HepG2 (cell line): Measurements from ENCODE around the gene KATNA1. TPM values are rescaled to one million over a fixed set of nuclear protein-coding genes. Genes with fewer than 3 reads are reported as not detected.

Source experiments
- BORCS8-MEF2B ChIP-seq: sonication (generic); formaldehyde crosslinking; IDR thresholded peaks from 2 replicates; pipeline ENCODE4 v1.8.0; 2022; ENCODE audit warnings: mild to moderate bottlenecking, missing genetic modification reagents
- CAMTA2 ChIP-seq: sonication (generic); formaldehyde crosslinking; IDR thresholded peaks from 2 replicates; pipeline ENCODE4 v1.4.0; 2020; ENCODE audit warnings: mild to moderate bottlenecking, missing genetic modification reagents, borderline replicate concordance
- DPF2 ChIP-seq: sonication (generic); formaldehyde crosslinking; IDR thresholded peaks from 2 replicates; pipeline ENCODE4 v1.4.0; 2020; ENCODE audit warnings: mild to moderate bottlenecking, low read depth, missing genetic modification reagents, borderline replicate concordance
- IKZF1 ChIP-seq: fragments of 450-650 bp; IDR thresholded peaks from 2 replicates; pipeline ENCODE4 v1.7.1; 2016
- KAT2B ChIP-seq: fragments of 150-350 bp; IDR thresholded peaks from 2 replicates; pipeline ENCODE4 v1.6.1; 2014; ENCODE audit warnings: low read depth, low read length, borderline replicate concordance
- KLF16 ChIP-seq, 2 experiments: sonication (generic) in 1 of 2; formaldehyde crosslinking in 1 of 2; IDR thresholded peaks; 2 replicates each; pipeline versions ENCODE4 v1.6.1 to v1.8.0; 2016 to 2023; ENCODE audit warnings: missing genetic modification reagents in 2 of 2, missing compliant biosample characterization in 1 of 2
- MLLT10 ChIP-seq: sonication (generic); formaldehyde crosslinking; IDR thresholded peaks from 2 replicates; pipeline ENCODE4 v1.4.0; 2020; ENCODE audit warnings: missing genetic modification reagents
- MYNN ChIP-seq: sonication (generic); formaldehyde crosslinking; IDR thresholded peaks from 2 replicates; pipeline ENCODE4 v1.4.0; 2020; ENCODE audit warnings: mild to moderate bottlenecking, low read depth, missing genetic modification reagents
- NFKBIZ ChIP-seq: IDR thresholded peaks from 2 replicates; pipeline ENCODE4 v1.6.1; 2018; ENCODE audit warnings: missing genetic modification reagents, missing compliant biosample characterization
- SMAD9 ChIP-seq: sonication (generic); formaldehyde crosslinking; IDR thresholded peaks from 2 replicates; pipeline ENCODE4 v1.5.1; 2020; ENCODE audit warnings: mild to moderate bottlenecking, missing genetic modification reagents
- SOX13 ChIP-seq, 3 experiments: fragments of 450-650 bp in 1 of 3; sonication (generic) in 1 of 3; formaldehyde crosslinking in 1 of 3; IDR thresholded peaks in 2 of 3; conservative IDR thresholded peaks in 1 of 3; 2 replicates each; pipeline versions ENCODE4 v1.5.0 to v1.6.1; 2016 to 2020; ENCODE audit warnings: antibody characterized with exemption in 1 of 3, mild to moderate bottlenecking in 1 of 3, missing compliant biosample characterization in 1 of 3, missing genetic modification reagents in 1 of 3, moderate library complexity in 1 of 3
- ZNF530 ChIP-seq: sonication (generic); formaldehyde crosslinking; IDR thresholded peaks from 2 replicates; pipeline ENCODE4 v1.5.0; 2020; ENCODE audit warnings: low read depth, mild to moderate bottlenecking, missing genetic modification reagents
- ZNF770 ChIP-seq: sonication (generic); formaldehyde crosslinking; IDR thresholded peaks from 2 replicates; pipeline ENCODE4 v1.5.0; 2020; ENCODE audit warnings: mild to moderate bottlenecking, missing genetic modification reagents
- polyA plus RNA-seq, 8 experiments: library from polyadenylated mRNA; depleted of rRNA in 3 of 8; stranded (reverse) in 7 of 8; unstranded in 1 of 8; fragments of >200 nt; fragmentation: Illumina TruSeq in 4 of 8; extraction: Trizol in 4 of 8; gene quantifications; 2 replicates each; pipeline versions ENCODE4 v1.2.1 to v1.2.3, GENCODE V29; 2011 to 2016; ENCODE audit warnings: low read depth in 4 of 8, missing spikeins in 1 of 8, mixed read lengths in 1 of 8; ENCODE audit not compliant: insufficient read depth in 1 of 8
- total RNA-seq, 5 experiments: library from RNA; depleted of rRNA; stranded (reverse); fragments of >200 nt; fragmentation: Illumina TruSeq; extraction: Trizol; gene quantifications; 2 replicates each; pipeline ENCODE4 v1.2.3, GENCODE V29; 2016; ENCODE audit warnings: low read depth in 1 of 5
- TF ChIP-seq, protein P1 (sequence below): sonication (generic); formaldehyde crosslinking; IDR thresholded peaks from one replicate; pipeline ENCODE4 v1.5.1; 2020; ENCODE audit warnings: mild to moderate bottlenecking, missing genetic modification reagents; ENCODE audit errors: not compliant biosample characterization
- TF ChIP-seq, protein P2 (sequence below): sonication (generic); formaldehyde crosslinking; IDR thresholded peaks from 2 replicates; pipeline ENCODE4 v1.4.0; 2020; ENCODE audit warnings: missing genetic modification reagents, borderline replicate concordance

KATNA1 gene
- total and polyA plus RNA-seq, 2 of the 13 experiments (the other 11 are each of a cell fraction or from before 2014, with no cell fraction given) = 14.8 to 25.3 TPM

DNA sequence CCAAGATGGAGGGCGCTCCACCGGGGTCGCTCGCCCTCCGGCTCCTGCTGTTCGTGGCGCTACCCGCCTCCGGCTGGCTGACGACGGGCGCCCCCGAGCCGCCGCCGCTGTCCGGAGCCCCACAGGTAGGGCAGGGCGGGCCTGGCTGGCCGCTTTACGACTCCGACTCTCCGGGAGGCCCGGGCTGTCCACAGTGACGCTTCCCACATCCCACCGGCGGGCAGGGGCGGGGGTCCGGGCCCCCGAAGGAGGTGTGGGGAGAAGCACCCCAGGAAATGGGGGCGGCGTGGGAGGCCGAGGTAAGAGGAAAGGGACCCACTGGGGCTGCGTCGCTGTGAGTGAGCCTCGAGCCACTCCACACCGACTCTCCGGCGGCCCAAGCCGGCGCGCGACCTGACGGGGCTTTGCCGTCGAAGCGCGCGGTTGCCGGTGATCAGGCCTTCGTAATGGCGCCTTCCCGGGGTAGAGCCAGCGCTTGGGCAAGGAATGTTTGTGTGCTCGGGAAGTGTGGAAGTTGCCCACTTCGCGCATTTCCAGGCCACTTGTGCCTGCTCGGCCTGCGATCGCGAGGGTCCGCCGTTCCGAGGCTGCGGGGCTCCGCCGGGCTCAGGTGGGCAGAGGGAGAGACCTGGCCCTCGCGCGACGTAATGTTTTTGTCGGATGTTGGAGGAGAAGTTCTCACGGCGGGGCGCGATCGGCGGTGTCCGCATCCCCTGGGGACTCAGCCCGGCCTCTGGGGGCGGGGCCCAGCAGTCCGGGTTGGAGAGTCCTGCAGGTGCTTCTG is 81.9 kb downstream of the KATNA1 start (continued):
- TF ChIP-seq IKZF1 = no peak
- peak; percentile 21; the same call in 1 of the 2 replicates for TF ChIP-seq ZNF770
- TF ChIP-seq KLF16 (CRISPR knock-in tag; IDR thresholded peaks at IDR 0.05) = peak; percentile 14 to 61; a peak in 1 of 4 replicates
- TF ChIP-seq CAMTA2 (CRISPR knock-in tag) = 0 out of 2 replicates have a peak, but pooled peaks have one; percentile 63
- TF ChIP-seq, protein P1, sequence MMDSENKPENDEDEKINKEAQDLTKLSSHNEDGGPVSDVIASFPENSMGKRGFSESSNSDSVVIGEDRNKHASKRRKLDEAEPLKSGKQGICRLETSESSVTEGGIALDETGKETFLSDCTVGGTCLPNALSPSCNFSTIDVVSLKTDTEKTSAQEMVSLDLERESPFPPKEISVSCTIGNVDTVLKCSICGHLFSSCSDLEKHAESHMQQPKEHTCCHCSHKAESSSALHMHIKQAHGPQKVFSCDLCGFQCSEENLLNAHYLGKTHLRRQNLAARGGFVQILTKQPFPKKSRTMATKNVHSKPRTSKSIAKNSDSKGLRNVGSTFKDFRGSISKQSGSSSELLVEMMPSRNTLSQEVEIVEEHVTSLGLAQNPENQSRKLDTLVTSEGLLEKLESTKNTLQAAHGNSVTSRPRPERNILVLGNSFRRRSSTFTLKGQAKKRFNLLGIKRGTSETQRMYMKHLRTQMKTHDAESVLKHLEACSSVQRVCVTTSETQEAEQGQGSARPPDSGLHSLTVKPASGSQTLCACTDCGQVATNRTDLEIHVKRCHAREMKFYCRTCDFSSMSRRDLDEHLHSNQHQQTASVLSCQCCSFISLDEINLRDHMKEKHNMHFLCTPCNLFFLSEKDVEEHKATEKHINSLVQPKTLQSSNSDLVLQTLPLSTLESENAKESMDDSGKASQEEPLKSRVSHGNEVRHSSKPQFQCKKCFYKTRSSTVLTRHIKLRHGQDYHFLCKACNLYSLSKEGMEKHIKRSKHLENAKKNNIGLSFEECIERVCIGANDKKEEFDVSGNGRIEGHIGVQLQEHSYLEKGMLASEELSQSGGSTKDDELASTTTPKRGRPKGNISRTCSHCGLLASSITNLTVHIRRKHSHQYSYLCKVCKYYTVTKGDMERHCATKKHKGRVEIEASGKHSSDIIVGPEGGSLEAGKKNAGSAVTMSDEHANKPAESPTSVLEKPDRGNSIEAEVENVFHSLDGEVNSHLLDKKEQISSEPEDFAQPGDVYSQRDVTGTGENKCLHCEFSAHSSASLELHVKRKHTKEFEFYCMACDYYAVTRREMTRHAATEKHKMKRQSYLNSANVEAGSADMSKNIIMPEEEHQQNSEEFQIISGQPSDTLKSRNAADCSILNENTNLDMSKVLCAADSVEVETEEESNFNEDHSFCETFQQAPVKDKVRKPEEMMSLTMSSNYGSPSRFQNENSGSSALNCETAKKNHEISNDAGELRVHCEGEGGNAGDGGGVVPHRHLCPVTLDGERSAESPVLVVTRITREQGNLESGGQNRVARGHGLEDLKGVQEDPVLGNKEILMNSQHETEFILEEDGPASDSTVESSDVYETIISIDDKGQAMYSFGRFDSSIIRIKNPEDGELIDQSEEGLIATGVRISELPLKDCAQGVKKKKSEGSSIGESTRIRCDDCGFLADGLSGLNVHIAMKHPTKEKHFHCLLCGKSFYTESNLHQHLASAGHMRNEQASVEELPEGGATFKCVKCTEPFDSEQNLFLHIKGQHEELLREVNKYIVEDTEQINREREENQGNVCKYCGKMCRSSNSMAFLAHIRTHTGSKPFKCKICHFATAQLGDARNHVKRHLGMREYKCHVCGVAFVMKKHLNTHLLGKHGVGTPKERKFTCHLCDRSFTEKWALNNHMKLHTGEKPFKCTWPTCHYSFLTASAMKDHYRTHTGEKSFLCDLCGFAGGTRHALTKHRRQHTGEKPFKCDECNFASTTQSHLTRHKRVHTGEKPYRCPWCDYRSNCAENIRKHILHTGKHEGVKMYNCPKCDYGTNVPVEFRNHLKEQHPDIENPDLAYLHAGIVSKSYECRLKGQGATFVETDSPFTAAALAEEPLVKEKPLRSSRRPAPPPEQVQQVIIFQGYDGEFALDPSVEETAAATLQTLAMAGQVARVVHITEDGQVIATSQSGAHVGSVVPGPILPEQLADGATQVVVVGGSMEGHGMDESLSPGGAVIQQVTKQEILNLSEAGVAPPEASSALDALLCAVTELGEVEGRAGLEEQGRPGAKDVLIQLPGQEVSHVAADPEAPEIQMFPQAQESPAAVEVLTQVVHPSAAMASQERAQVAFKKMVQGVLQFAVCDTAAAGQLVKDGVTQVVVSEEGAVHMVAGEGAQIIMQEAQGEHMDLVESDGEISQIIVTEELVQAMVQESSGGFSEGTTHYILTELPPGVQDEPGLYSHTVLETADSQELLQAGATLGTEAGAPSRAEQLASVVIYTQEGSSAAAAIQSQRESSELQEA (CRISPR knock-in tag) = peak; percentile 86
- TF ChIP-seq BORCS8-MEF2B (CRISPR knock-in tag) = peak; percentile 83; the same call in 1 of the 2 replicates
- TF ChIP-seq SMAD9 (CRISPR knock-in tag) = no peak
- TF ChIP-seq ZNF530 = no peak
- TF ChIP-seq SOX13 (IDR thresholded peaks at IDR 0.05) = no peak
- TF ChIP-seq SOX13 (CRISPR knock-in tag; conservative IDR thresholded peaks at IDR 0.05 in 1 of 2, IDR thresholded peaks at IDR 0.05 in 1 of 2) = no peak; a peak in 1 of 4 replicates
- TF ChIP-seq, protein P2, sequence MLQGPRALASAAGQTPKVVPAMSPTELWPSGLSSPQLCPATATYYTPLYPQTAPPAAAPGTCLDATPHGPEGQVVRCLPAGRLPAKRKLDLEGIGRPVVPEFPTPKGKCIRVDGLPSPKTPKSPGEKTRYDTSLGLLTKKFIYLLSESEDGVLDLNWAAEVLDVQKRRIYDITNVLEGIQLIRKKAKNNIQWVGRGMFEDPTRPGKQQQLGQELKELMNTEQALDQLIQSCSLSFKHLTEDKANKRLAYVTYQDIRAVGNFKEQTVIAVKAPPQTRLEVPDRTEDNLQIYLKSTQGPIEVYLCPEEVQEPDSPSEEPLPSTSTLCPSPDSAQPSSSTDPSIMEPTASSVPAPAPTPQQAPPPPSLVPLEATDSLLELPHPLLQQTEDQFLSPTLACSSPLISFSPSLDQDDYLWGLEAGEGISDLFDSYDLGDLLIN = no peak
- 0 out of 2 replicates have a peak, but pooled peaks have one; percentile 27 for TF ChIP-seq NFKBIZ (CRISPR knock-in tag)
- no peak; the same call in none of the 2 replicates for TF ChIP-seq MYNN (CRISPR knock-in tag)
- TF ChIP-seq KAT2B = no peak
- TF ChIP-seq MLLT10 (CRISPR knock-in tag) = no peak
- TF ChIP-seq DPF2 = no peak
